Spinal cord (tissue), 10 donors: ENCODE data around the gene CD300LB. TPM values are rescaled to one million over a fixed set of nuclear protein-coding genes. Genes with fewer than 3 reads are reported as not detected.
A peak's percentile ranks its signal among the peaks of the same experiment; 100 is the strongest.
"Not testable (repeated sequence)": the region's sequence is repeated elsewhere in the genome, so short reads cannot be mapped to it uniquely, and the experiment has no call there.

Experiments used
- DNase-seq, 6 donors: peaks; one replicate each; pipeline versions ENCODE4 v3.0.0 to v3.0.0-alpha.2; 2013 to 2015; ENCODE audit warnings: low spot score in 6 of 6, low read depth in 4 of 6
- H3K27ac ChIP-seq: one replicate; pipeline ENCODE4 v1.5.1; 2013; ENCODE audit warnings: low read depth, low read length, control low read depth
- H3K27me3 ChIP-seq: one replicate; pipeline ENCODE4 v1.6.1; 2013; ENCODE audit warnings: low read length; ENCODE audit not compliant: control insufficient read depth, insufficient read depth
- H3K36me3 ChIP-seq: one replicate; pipeline ENCODE4 v1.6.1; 2013; ENCODE audit warnings: low read length; ENCODE audit not compliant: control insufficient read depth, insufficient read depth
- H3K4me1 ChIP-seq: one replicate; pipeline ENCODE4 v1.6.1; 2013; ENCODE audit warnings: low read length; ENCODE audit not compliant: control insufficient read depth, insufficient read depth
- H3K4me3 ChIP-seq: one replicate; pipeline ENCODE4 v1.5.1; 2013; ENCODE audit warnings: low read depth, low read length, control low read depth
- H3K9me3 ChIP-seq: one replicate; pipeline ENCODE4 v1.6.1; 2013; ENCODE audit warnings: low read length; ENCODE audit not compliant: control insufficient read depth, insufficient read depth
- WGBS: methylation state at CpG from one replicate; pipeline ENCODE4 v1.1.5; 2013; ENCODE audit warnings: missing lambda C conversion rate; ENCODE audit not compliant: insufficient coverage; 5-methylcytosine and 5-hydroxymethylcytosine counted together
- polyA plus RNA-seq, 2 donors: library from polyadenylated mRNA; unstranded; fragments of 120-200 nt; gene quantifications; one replicate each; pipeline ENCODE4 v1.2.1, GENCODE V29; 2013; ENCODE audit not compliant: insufficient read length in 2 of 2
- total RNA-seq, 2 donors: library from RNA; depleted of rRNA in 1 of 2; stranded (reverse); fragments of 120-200 nt in 1 of 2; fragments of >200 nt in 1 of 2; gene quantifications; one replicate each; pipeline versions ENCODE4 v1.2.3 to v1.2.4, GENCODE V29; 2013 to 2014
- donor health status: healthy.

Gene CD300LB
- total and polyA plus RNA-seq, 4 donors = 0.14 to 0.30 TPM; not detected in 2

GRCh38 chr17:74520790-74521480 is 10.3 kb downstream of the CD300LB start:
- H3K36me3 ChIP-seq = no peaks in the 10 kb centered on the region
- DNase-seq = no peak
- no peaks in the 10 kb centered on the region for H3K27me3 ChIP-seq
- no peak overlapping the region for H3K27ac ChIP-seq
- 94% methylated on average over 15 of the region's 21 CpGs for WGBS
- H3K9me3 ChIP-seq = no peaks in the 10 kb centered on the region
- no peak overlapping the region for H3K4me3 ChIP-seq
- H3K4me1 ChIP-seq = no peaks in the 10 kb centered on the region

DNA sequence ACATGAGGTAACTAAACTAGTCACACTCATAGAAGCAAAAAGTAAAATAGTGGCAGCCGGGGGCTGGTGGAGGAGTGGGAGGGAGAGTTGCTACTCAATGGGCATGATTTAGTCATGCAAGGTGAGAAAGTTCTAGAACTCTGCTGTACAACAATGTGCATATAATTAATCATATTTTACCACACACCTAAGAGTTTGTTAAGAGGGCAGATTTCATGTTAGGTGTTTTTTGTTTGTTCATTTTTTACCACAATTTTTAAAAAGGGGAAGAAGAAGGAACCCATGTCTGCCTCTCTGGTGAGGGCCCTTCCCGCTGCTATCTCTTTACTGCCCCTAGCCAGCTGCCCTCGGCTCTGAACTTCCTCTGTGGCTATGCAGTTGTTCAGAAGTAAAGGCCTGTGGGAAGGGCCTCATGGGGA is 11.2 kb downstream of the CD300LB start:
- Histone ChIP-seq H3K36me3 (no peaks in the 10 kb centered on the region), H3K4me3 (no peak overlapping the region), H3K9me3 (no peaks in the 10 kb centered on the region), H3K4me1 (no peaks in the 10 kb centered on the region), H3K27me3 (no peaks in the 10 kb centered on the region), H3K27ac (no peak overlapping the region)
- WGBS = no CpG with 5 or more reads among the region's 3 CpGs
- no peak for DNase-seq

- not testable (repeated sequence) for H3K36me3 ChIP-seq
- 83% methylated on average over 2 of the region's 6 CpGs for WGBS
Measured at GRCh38 chr17:74518413-74518981, 12.8 kb downstream of the CD300LB start.

GRCh38 chr17:74516561-74517328 is 14.5 kb downstream of the CD300LB start:
- DNase-seq = no peak
- WGBS = no CpG with 5 or more reads among the region's 3 CpGs
- no peaks in the 10 kb centered on the region for H3K4me1 ChIP-seq
- H3K9me3 ChIP-seq = no peaks in the 10 kb centered on the region
- H3K4me3 ChIP-seq = no peak overlapping the region
- H3K27ac ChIP-seq = no peak overlapping the region
- H3K27me3 ChIP-seq = no peaks in the 10 kb centered on the region
- H3K36me3 ChIP-seq = no peaks in the 10 kb centered on the region

More at GRCh38 chr17:74518413-74518981, 12.8 kb downstream of the CD300LB start:
- not testable (repeated sequence) for H3K9me3 ChIP-seq, H3K4me1 ChIP-seq, H3K27me3 ChIP-seq, DNase-seq, H3K27ac ChIP-seq, H3K4me3 ChIP-seq

DNA sequence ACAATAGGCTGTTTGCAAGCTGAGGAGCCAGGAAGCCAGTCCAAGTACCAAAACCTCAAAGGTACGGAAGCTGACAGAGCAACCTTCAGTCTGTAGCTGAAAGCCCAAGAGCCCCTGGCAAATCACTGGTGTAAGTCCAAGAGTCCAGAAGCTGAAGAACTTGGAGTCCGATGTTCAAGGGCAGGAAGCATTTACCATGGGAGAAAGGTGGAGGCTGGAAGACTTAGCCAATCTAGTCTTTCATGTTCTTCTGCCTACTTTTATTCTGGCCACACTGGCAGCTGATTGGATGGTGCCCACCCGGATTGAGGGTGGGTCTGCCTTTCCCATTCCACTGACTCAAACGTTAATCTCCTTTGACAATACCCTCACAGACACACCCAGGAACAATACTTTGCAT is 15.3 kb downstream of the CD300LB start:
- Histone ChIP-seq H3K27me3 (no peaks in the 10 kb centered on the region), H3K4me1 (no peaks in the 10 kb centered on the region), H3K27ac (no peak overlapping the region), H3K36me3 (no peaks in the 10 kb centered on the region), H3K9me3 (no peaks in the 10 kb centered on the region), H3K4me3 (no peak overlapping the region)
- 88% methylated on average over 4 of the region's 4 CpGs for WGBS
- DNase-seq = no peak

DNA sequence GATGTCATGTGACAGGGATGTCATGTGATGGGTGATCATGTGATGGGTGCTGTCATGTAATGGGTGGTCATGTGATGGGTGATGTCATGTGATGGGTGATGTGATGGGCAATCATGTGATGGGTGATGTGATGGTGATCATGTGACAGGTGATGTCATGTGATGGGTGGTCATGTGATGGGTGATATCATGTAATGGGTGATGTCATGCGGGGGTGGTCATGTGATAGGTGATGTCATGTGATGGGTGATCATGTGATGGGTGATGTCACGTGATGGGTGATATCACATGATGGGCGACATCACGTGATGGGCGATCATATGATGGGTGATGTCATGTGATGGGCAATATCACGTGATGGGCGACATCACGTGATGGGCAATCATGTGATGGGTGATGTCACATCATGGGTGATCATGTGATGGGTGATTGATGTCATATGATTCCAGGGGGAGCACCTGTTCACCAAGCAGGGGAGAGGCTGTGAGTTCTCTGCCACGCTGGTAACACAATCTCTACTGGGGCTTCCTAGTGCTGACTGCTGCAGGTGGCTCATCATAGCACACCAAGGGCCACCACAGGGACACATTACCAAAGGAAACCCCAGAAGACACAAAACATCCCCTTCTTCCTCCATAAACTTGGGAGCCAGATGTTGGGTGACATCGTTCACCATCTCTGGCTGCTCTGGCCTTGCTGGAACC is 16.5 kb downstream of the CD300LB start:
- DNase-seq = no peak
- Histone ChIP-seq H3K27ac (no peak overlapping the region), H3K9me3 (no peaks in the 10 kb centered on the region), H3K27me3 (no peaks in the 10 kb centered on the region), H3K36me3 (no peaks in the 10 kb centered on the region), H3K4me1 (no peaks in the 10 kb centered on the region), H3K4me3 (no peak overlapping the region)
- WGBS = 95% methylated on average over 9 of the region's 10 CpGs

GRCh38 chr17:74513987-74514631 is 17.2 kb downstream of the CD300LB start:
- WGBS = 98% methylated on average over 3 of the region's 3 CpGs
- Histone ChIP-seq H3K27me3 (no peaks in the 10 kb centered on the region), H3K4me1 (no peaks in the 10 kb centered on the region), H3K9me3 (no peaks in the 10 kb centered on the region), H3K36me3 (no peaks in the 10 kb centered on the region), H3K27ac (no peak overlapping the region), H3K4me3 (no peak overlapping the region)
- DNase-seq = peak in 4 of 6 donors; percentile 26 to 74 (median 64)

- no peaks in the 10 kb centered on the region for H3K9me3 ChIP-seq
- WGBS = 81% methylated on average over 3 of the region's 7 CpGs
- no peak overlapping the region for H3K27ac ChIP-seq
- H3K4me1 ChIP-seq = no peaks in the 10 kb centered on the region
- H3K4me3 ChIP-seq = no peak overlapping the region
- H3K27me3 ChIP-seq = no peaks in the 10 kb centered on the region
- H3K36me3 ChIP-seq = no peaks in the 10 kb centered on the region
- DNase-seq = peak in 1 of 6 donors; percentile 10
Measured at GRCh38 chr17:74512624-74513091, 18.6 kb downstream of the CD300LB start.

- no peak for DNase-seq
- H3K36me3 ChIP-seq = no peaks in the 10 kb centered on the region
- no peaks in the 10 kb centered on the region for H3K9me3 ChIP-seq
- no peaks in the 10 kb centered on the region for H3K4me1 ChIP-seq
- 89% methylated on average over 2 of the region's 2 CpGs for WGBS
- H3K27ac ChIP-seq = no peak overlapping the region
- H3K27me3 ChIP-seq = no peaks in the 10 kb centered on the region
- no peak overlapping the region for H3K4me3 ChIP-seq
Measured at GRCh38 chr17:74512036-74512435, 19.2 kb downstream of the CD300LB start.
